Heart left ventricle (tissue), 16 donors: ENCODE measurements around the gene RASGEF1C. TPM values are rescaled to one million over a fixed set of nuclear protein-coding genes. Genes with fewer than 3 reads are reported as not detected.

Experiments
- ATAC-seq, 4 donors: fragments of 200-7000 bp; cut with Tn5 transposase; one replicate each; pipeline ENCODE4 v1.9.1; 2020 to 2022; ENCODE audit warnings: moderate library complexity in 4 of 4, mild to moderate bottlenecking in 3 of 4, moderate number of reproducible peaks in 1 of 4
- DNase-seq, 5 donors: peaks; one replicate each; pipeline ENCODE4 v3.0.0-alpha.2; 2020
- H3K27ac ChIP-seq, 12 donors: fragments of 200-600 bp; sonication (generic) in 4 of 12; one replicate each; pipeline versions ENCODE4 v1.5.0 to v1.8.0; 2016 to 2022; ENCODE audit warnings: mild to moderate bottlenecking in 2 of 12
- H3K27me3 ChIP-seq, 9 donors: fragments of 200-600 bp; sonication (generic) in 2 of 9; one replicate each; pipeline versions ENCODE4 v1.5.1 to v1.8.0; 2016 to 2022; ENCODE audit warnings: mild to moderate bottlenecking in 3 of 9
- H3K36me3 ChIP-seq, 9 donors: fragments of 200-600 bp; sonication (generic) in 2 of 9; one replicate each; pipeline versions ENCODE4 v1.5.0 to v1.8.0; 2018 to 2022; ENCODE audit warnings: mild to moderate bottlenecking in 2 of 9
- H3K4me1 ChIP-seq, 12 donors: fragments of 200-600 bp; sonication (generic) in 4 of 12; one replicate each; pipeline versions ENCODE4 v1.5.0 to v1.8.0; 2016 to 2022; ENCODE audit warnings: mild to moderate bottlenecking in 3 of 12
- H3K4me3 ChIP-seq, 12 donors: fragments of 200-600 bp; sonication (generic) in 4 of 12; one replicate each; pipeline versions ENCODE4 v1.5.0 to v1.8.0; 2017 to 2022; ENCODE audit warnings: mild to moderate bottlenecking in 9 of 12, moderate library complexity in 4 of 12
- H3K9me3 ChIP-seq, 12 donors: fragments of 200-600 bp; sonication (generic) in 4 of 12; one replicate each; pipeline versions ENCODE4 v1.5.0 to v1.8.0; 2016 to 2022; ENCODE audit warnings: mild to moderate bottlenecking in 1 of 12
- CTCF ChIP-seq, 12 donors: fragments of 200-600 bp; sonication (generic) in 4 of 12; IDR thresholded peaks; one replicate each; pipeline versions ENCODE4 v1.5.0 to v1.8.0; 2018 to 2022; ENCODE audit warnings: antibody characterized with exemption in 12 of 12, mild to moderate bottlenecking in 5 of 12
- POLR2A ChIP-seq, 2 donors: fragments of 450-650 bp; IDR thresholded peaks; one replicate each; pipeline ENCODE4 v1.6.1; 2017; ENCODE audit warnings: antibody characterized with exemption in 2 of 2, mild to moderate bottlenecking in 2 of 2, moderate library complexity in 2 of 2
- WGBS, 4 donors: extraction: QIAGEN DNeasy Blood & Tissue Kit in 2 of 4; methylation state at CpG; one replicate each; pipeline versions ENCODE4 v1.1.5 to v1.1.7; 2013 to 2018; 5-methylcytosine and 5-hydroxymethylcytosine counted together
- intact Hi-C, 10 donors: fragments of 100-400 bp; cut with DNase I; formaldehyde crosslinking; loops; one replicate each; pipeline versions ENCODE4 v1.11.1 to v1.14.2; 2022
- polyA plus RNA-seq, 2 donors: library from polyadenylated mRNA; stranded (reverse); fragments of 200-250 nt; gene quantifications; one replicate each; pipeline ENCODE4 v1.2.3, GENCODE V29; 2013
- total RNA-seq, 9 donors: library from RNA; depleted of rRNA in 2 of 9; stranded (reverse); fragments of >200 nt in 2 of 9; fragmentation: NEBNext Ultra II Directional in 3 of 9; extraction: Animal tissue kit (Norgen Biotek cat#: 25700) in 3 of 9; gene quantifications; one replicate each; pipeline versions ENCODE4 v1.1.0 to v1.2.4, GENCODE V29; 2016 to 2023
- donor health status: ischemic (EF 13 %, LVEDD 7.1; RV severe dilation, severe dysfunction).
- donor health status: healthy with polysubstance abuse.
- donor health status: DM: no; HTN: yes; CAD: no.
- donor health status: DM: no; HTN: no; CAD: no.
- donor health status: ischemic (EF 25% LVEDD 6.9; RV normal size, moderate dysfunction).
- donor health status: ischemic (EF 25% LVEDD 5.7; RV mildly dilated, moderate dysfunction).
- donor health status: healthy.
- donor health status: DM: yes; HTN: yes; CAD: no.
- donor health status: ischemic (EF 35%, LVEDD 5.7; RV mildly dilated, moderate dysfunction).
- donor health status: nonischemic (EF 11% LVEDD 7.7; RV severe dilation, severe dysfunction).
- donor health status: DM: yes; HTN: yes; CAD: no.
- donor health status: PGD.
- donor health status: ischemic (EF 29% LVEDD 5.4; RV normal size, mild dysfunction).
- donor health status: nonischemic (EF 23%, LVEDD 6.1; RV moderate dilation, normal function).

RASGEF1C gene
- total and polyA plus RNA-seq, 11 donors, result 0.14 to 0.75 (median 0.19) TPM; not detected in 4

- DNase-seq, result no peak
- 80 to 85% (median 83%) methylated on average over 25 of the region's 25 CpGs for WGBS, 4 donors
- no peak overlapping the region for H3K27ac ChIP-seq
Observed at GRCh38 chr5:180178531-180179441, 30.2 kb downstream of the RASGEF1C start.

GRCh38 chr5:180176191-180176590 lies 32.8 kb downstream of the RASGEF1C start:
- TF ChIP-seq POLR2A (IDR thresholded peaks at IDR 0.05) (no peak), CTCF (IDR thresholded peaks at IDR 0.05) (no peak)
- no peak overlapping the region for H3K4me3 ChIP-seq
- ATAC-seq (no peak), DNase-seq (no peak)
- 93 to 97% (median 94%) methylated on average over 8 of the region's 8 CpGs for WGBS, 4 donors
- intact Hi-C loops, result no loop called here
- H3K36me3 ChIP-seq, result no peaks in the 10 kb centered on the region
- H3K27me3 ChIP-seq, result peaks cover 0 to 4% (median 0%) of the 10 kb centered on the region in 9 donors
- H3K9me3 ChIP-seq, result no peaks in the 10 kb centered on the region
- H3K4me1 ChIP-seq, result peaks cover 0 to 24% (median 3%) of the 10 kb centered on the region in 12 donors
- no peak overlapping the region for H3K27ac ChIP-seq

More at GRCh38 chr5:180178531-180179441, 30.2 kb downstream of the RASGEF1C start:
- Histone ChIP-seq H3K4me1 (peaks cover 0 to 8% (median 0%) of the 10 kb centered on the region in 12 donors), H3K4me3 (no peak overlapping the region), H3K27me3 (no peaks in the 10 kb centered on the region), H3K9me3 (peaks cover 0 to 4% (median 0%) of the 10 kb centered on the region in 12 donors), H3K36me3 (no peaks in the 10 kb centered on the region)
- ATAC-seq, result no peak
- intact Hi-C loops, result no loop called here
- no peak for TF ChIP-seq POLR2A (IDR thresholded peaks at IDR 0.05)
- no peak for TF ChIP-seq CTCF (IDR thresholded peaks at IDR 0.05)

- no peak overlapping the region for H3K4me3 ChIP-seq
- H3K4me1 ChIP-seq, result peaks cover 0 to 36% (median 7%) of the 10 kb centered on the region in 12 donors
- intact Hi-C loops, result no loop called here
- no peaks in the 10 kb centered on the region for H3K36me3 ChIP-seq
- H3K27me3 ChIP-seq, result peaks cover 0 to 4% (median 0%) of the 10 kb centered on the region in 9 donors
- TF ChIP-seq POLR2A (IDR thresholded peaks at IDR 0.05), result no peak
- no peak for TF ChIP-seq CTCF (IDR thresholded peaks at IDR 0.05)
- H3K9me3 ChIP-seq, result no peaks in the 10 kb centered on the region
- no peak overlapping the region for H3K27ac ChIP-seq
- no peak for DNase-seq
- 88 to 89% (median 89%) methylated on average over 3 to 7 of the region's 7 CpGs for WGBS, 4 donors
- no peak for ATAC-seq
Observed at GRCh38 chr5:180175015-180175431, 34.0 kb downstream of the RASGEF1C start.

- Histone ChIP-seq H3K4me1 (peaks cover 0 to 40% (median 7%) of the 10 kb centered on the region in 12 donors), H3K4me3 (no peak overlapping the region), H3K36me3 (no peaks in the 10 kb centered on the region), H3K27ac (no peak overlapping the region), H3K9me3 (no peaks in the 10 kb centered on the region), H3K27me3 (peaks cover 0 to 4% (median 0%) of the 10 kb centered on the region in 9 donors)
- TF ChIP-seq CTCF (IDR thresholded peaks at IDR 0.05), result no peak
- no peak for TF ChIP-seq POLR2A (IDR thresholded peaks at IDR 0.05)
- WGBS, 4 donors, result 80 to 93% (median 84%) methylated on average over 10 to 12 of the region's 12 CpGs
- ATAC-seq (no peak), DNase-seq (no peak)
- intact Hi-C loops, result no loop called here
Observed at GRCh38 chr5:180174587-180174972, 34.4 kb downstream of the RASGEF1C start.
